Prostate gland (tissue), 2 donors: Measurements from ENCODE around the gene LRSAM1.

ENCODE experiments used
- CTCF ChIP-seq, 4 experiments: fragments of 200-600 bp in 2 of 4; fragments of 450-650 bp in 2 of 4; sonication (generic) in 2 of 4; IDR thresholded peaks; 1 replicate in 3 of 4; 2 replicates in 1 of 4; pipeline ENCODE4 v1.5.1; 2016 to 2019; ENCODE audit warnings: antibody characterized with exemption in 4 of 4, mild to moderate bottlenecking in 2 of 4, moderate library complexity in 2 of 4
- POLR2A ChIP-seq: fragments of 450-650 bp; IDR thresholded peaks from one replicate; pipeline ENCODE4 v1.6.1; 2016; ENCODE audit warnings: antibody characterized with exemption, mild to moderate bottlenecking
- POLR2AphosphoS5 ChIP-seq: sonication (generic); formaldehyde crosslinking; IDR thresholded peaks from one replicate; pipeline ENCODE4 v1.6.1; 2017; ENCODE audit warnings: antibody characterized with exemption

- TF ChIP-seq CTCF (IDR thresholded peaks at IDR 0.05): no peak
- TF ChIP-seq POLR2A: no peak
- TF ChIP-seq POLR2AphosphoS5: no peak
Observed at GRCh38 chr9:127479507-127480081, 28.3 kb downstream of the LRSAM1 start.
